OCI-LY1 (cell line): ENCODE data around the gene HLA-DQA1.

ENCODE experiments used
- H2AFZ ChIP-seq: fragments of 200-600 bp; sonication (generic), shearing (Covaris generic); 2 replicates; pipeline ENCODE4 v1.6.0; 2014; ENCODE audit warnings: antibody characterized with exemption, mild to moderate bottlenecking, low read length
- H3F3A ChIP-seq: fragments of 200-600 bp; sonication (generic), shearing (Covaris generic); 2 replicates; pipeline ENCODE4 v1.6.0; 2014; ENCODE audit warnings: mild to moderate bottlenecking, antibody characterized with exemption, low read length, moderate library complexity; ENCODE audit not compliant: insufficient read depth
- H3K27ac ChIP-seq: fragments of 200-600 bp; sonication (generic); 2 replicates; pipeline ENCODE4 v1.5.1; 2014; ENCODE audit warnings: low read length, mixed run types, mild to moderate bottlenecking, low read depth; ENCODE audit not compliant: poor library complexity, severe bottlenecking
- H3K27me3 ChIP-seq: fragments of 200-600 bp; sonication (generic); 2 replicates; pipeline ENCODE4 v1.6.0; 2014; ENCODE audit warnings: antibody characterized with exemption, mild to moderate bottlenecking, low read length, moderate library complexity; ENCODE audit not compliant: insufficient read depth
- H3K36me3 ChIP-seq: fragments of 200-600 bp; sonication (generic); 2 replicates; pipeline ENCODE4 v1.6.1; 2014; ENCODE audit warnings: mild to moderate bottlenecking, antibody characterized with exemption, low read length, moderate library complexity, mixed read lengths; ENCODE audit not compliant: insufficient read depth
- H3K4me1 ChIP-seq: fragments of 200-600 bp; sonication (generic); 2 replicates; pipeline ENCODE4 v1.5.1; 2014; ENCODE audit warnings: mild to moderate bottlenecking, low read length, moderate library complexity; ENCODE audit not compliant: insufficient read depth, severe bottlenecking
- H3K4me2 ChIP-seq: fragments of 200-600 bp; sonication (generic), shearing (Covaris generic); 2 replicates; pipeline ENCODE4 v1.6.1; 2014; ENCODE audit warnings: low read length
- H3K4me3 ChIP-seq: fragments of 200-600 bp; sonication (generic); 2 replicates; pipeline ENCODE4 v1.5.1; 2014; ENCODE audit warnings: low read length, low read depth, mild to moderate bottlenecking, mixed read lengths; ENCODE audit not compliant: poor library complexity, severe bottlenecking
- H3K79me2 ChIP-seq: fragments of 200-600 bp; shearing (Covaris generic); 2 replicates; pipeline ENCODE4 v1.6.1; 2016; ENCODE audit warnings: mixed run types, low read length, mixed read lengths; ENCODE audit not compliant: insufficient read depth
- H3K9ac ChIP-seq: fragments of 200-600 bp; sonication (generic), shearing (Covaris generic); 2 replicates; pipeline ENCODE4 v1.6.1; 2014; ENCODE audit warnings: mild to moderate bottlenecking, low read length, mixed read lengths
- H3K9me2 ChIP-seq: fragments of 200-600 bp; sonication (generic), shearing (Covaris generic); 2 replicates; pipeline ENCODE4 v1.6.1; 2014; ENCODE audit warnings: low read depth, mild to moderate bottlenecking, low read length, mixed read lengths
- H3K9me3 ChIP-seq: fragments of 200-600 bp; shearing (Covaris generic); 2 replicates; pipeline ENCODE4 v1.6.1; 2014; ENCODE audit warnings: low read length, mixed read lengths
- H4K20me1 ChIP-seq: fragments of 200-600 bp; sonication (generic), shearing (Covaris generic); 2 replicates; pipeline ENCODE4 v1.6.0; 2016; ENCODE audit warnings: mild to moderate bottlenecking, low read length; ENCODE audit not compliant: insufficient read depth
- CTCF ChIP-seq: fragments of 200-600 bp; sonication (generic), shearing (Covaris generic); IDR thresholded peaks from 2 replicates; pipeline ENCODE4 v1.5.1; 2017; ENCODE audit warnings: mild to moderate bottlenecking, antibody characterized with exemption, low read length, moderate library complexity, mixed read lengths
- EZH2 ChIP-seq: fragments of 200-600 bp; sonication (generic), shearing (Covaris generic); IDR thresholded peaks from 2 replicates; pipeline ENCODE4 v1.8.0; 2017; ENCODE audit warnings: borderline replicate concordance, mixed run types, mild to moderate bottlenecking, antibody characterized with exemption, low read length, moderate library complexity, mixed read lengths

HLA-DQA1 gene

GRCh38 chr6:32615885-32616532, 21.2 kb upstream of the HLA-DQA1 start:
- Histone ChIP-seq H3F3A (no peaks in the 10 kb centered on the region), H3K4me1 (no peaks in the 10 kb centered on the region), H3K9me3 (no peaks in the 10 kb centered on the region), H3K9me2 (no peaks in the 10 kb centered on the region), H3K79me2 (no peaks in the 10 kb centered on the region), H3K36me3 (no peaks in the 10 kb centered on the region), H3K27ac (no peak overlapping the region), H3K9ac (no peak overlapping the region), H3K4me3 (no peak overlapping the region), H2AFZ (no peak overlapping the region), H3K27me3 (no peaks in the 10 kb centered on the region), H4K20me1 (no peaks in the 10 kb centered on the region), H3K4me2 (no peak overlapping the region)
- no peak for TF ChIP-seq CTCF

GRCh38 chr6:32617751-32618150, 19.5 kb upstream of the HLA-DQA1 start:
- peaks cover 11% of the 10 kb centered on the region for H3K4me1 ChIP-seq
- TF ChIP-seq CTCF (no peak), EZH2 (no peak)
- H3K79me2 ChIP-seq = no peaks in the 10 kb centered on the region
- no peaks in the 10 kb centered on the region for H3K36me3 ChIP-seq
- H3K27ac ChIP-seq = no peak overlapping the region
- no peak overlapping the region for H2AFZ ChIP-seq
- H3K4me2 ChIP-seq = no peak overlapping the region
- no peaks in the 10 kb centered on the region for H3K27me3 ChIP-seq
- no peak overlapping the region for H3K4me3 ChIP-seq
- H3K9me2 ChIP-seq = no peaks in the 10 kb centered on the region
- no peaks in the 10 kb centered on the region for H3F3A ChIP-seq
- H4K20me1 ChIP-seq = no peaks in the 10 kb centered on the region
- H3K9ac ChIP-seq = no peak overlapping the region
- H3K9me3 ChIP-seq = no peaks in the 10 kb centered on the region

GRCh38 chr6:32621372-32621771, 15.8 kb upstream of the HLA-DQA1 start:
- no peak for TF ChIP-seq CTCF
- TF ChIP-seq EZH2 = no peak
- Histone ChIP-seq H2AFZ (no peak overlapping the region), H3K4me1 (peaks cover 46% of the 10 kb centered on the region), H4K20me1 (no peaks in the 10 kb centered on the region), H3K36me3 (no peaks in the 10 kb centered on the region), H3K4me3 (no peak overlapping the region), H3K27ac (peak overlapping the region; percentile 95), H3F3A (no peaks in the 10 kb centered on the region), H3K27me3 (no peaks in the 10 kb centered on the region), H3K9me2 (no peaks in the 10 kb centered on the region), H3K9me3 (no peaks in the 10 kb centered on the region), H3K9ac (no peak overlapping the region), H3K4me2 (no peak overlapping the region), H3K79me2 (no peaks in the 10 kb centered on the region)
